Measurements from ENCODE around the gene HIRA.

GRCh38 chr22:19405652-19406051, 25.9 kb downstream of the HIRA start:
- TF ChIP-seq POLR2A (IDR thresholded peaks at IDR 0.05; ENCODE audit: low read length) (no peak), CTCF (IDR thresholded peaks at IDR 0.05) (no peak), JUN (IDR thresholded peaks at IDR 0.05) (no peak), CBX2 (IDR thresholded peaks at IDR 0.05; ENCODE audit: borderline replicate concordance, low read depth) (no peak), REST (IDR thresholded peaks at IDR 0.05) (no peak), MAX (IDR thresholded peaks at IDR 0.05) (no peak)

All from A549 (cell line).